Measurements from ENCODE around the gene PDLIM5.
"Not testable (repeated sequence)": the region's sequence is repeated elsewhere in the genome, so short reads cannot be mapped to it uniquely, and the experiment has no call there.

Gene PDLIM5

GRCh38 chr4:94500685-94501084, 48.9 kb downstream of the PDLIM5 start:
- no peak for DNase-seq

- DNase-seq: no peak
Observed at GRCh38 chr4:94504545-94504944, 52.8 kb downstream of the PDLIM5 start.

GRCh38 chr4:94506822-94507221, 55.1 kb downstream of the PDLIM5 start:
- DNase-seq: no peak

- DNase-seq: no peak
Observed at GRCh38 chr4:94507281-94507680, 55.5 kb downstream of the PDLIM5 start.

GRCh38 chr4:94507708-94508107, 56.0 kb downstream of the PDLIM5 start:
- no peak for DNase-seq

GRCh38 chr4:94508296-94508695, 56.6 kb downstream of the PDLIM5 start:
- no peak for DNase-seq

GRCh38 chr4:94508806-94509205, 57.1 kb downstream of the PDLIM5 start:
- DNase-seq: no peak

GRCh38 chr4:94511591-94511990, 59.8 kb downstream of the PDLIM5 start:
- no peak for DNase-seq

GRCh38 chr4:94513532-94513931, 61.8 kb downstream of the PDLIM5 start:
- DNase-seq: not testable (repeated sequence)

GRCh38 chr4:94515365-94515764, 63.6 kb downstream of the PDLIM5 start:
- no peak for DNase-seq

GRCh38 chr4:94516067-94516466, 64.3 kb downstream of the PDLIM5 start:
- no peak for DNase-seq

- no peak for DNase-seq
Observed at GRCh38 chr4:94516999-94517398, 65.3 kb downstream of the PDLIM5 start.

GRCh38 chr4:94517492-94517891, 65.8 kb downstream of the PDLIM5 start:
- no peak for DNase-seq

- no peak for DNase-seq
Observed at GRCh38 chr4:94519019-94519418, 67.3 kb downstream of the PDLIM5 start.

GRCh38 chr4:94519925-94520789, 68.4 kb downstream of the PDLIM5 start:
- DNase-seq: no peak

GRCh38 chr4:94523033-94523580, 71.4 kb downstream of the PDLIM5 start:
- DNase-seq: no peak

- no peak for DNase-seq
Observed at GRCh38 chr4:94523617-94524016, 71.9 kb downstream of the PDLIM5 start.

- no peak for DNase-seq
Observed at GRCh38 chr4:94525993-94526728, 74.4 kb downstream of the PDLIM5 start.

GRCh38 chr4:94527556-94528233, 76.0 kb downstream of the PDLIM5 start:
- DNase-seq: no peak

- no peak for DNase-seq
Observed at GRCh38 chr4:94528792-94529451, 77.2 kb downstream of the PDLIM5 start.

GRCh38 chr4:94530073-94530472, 78.3 kb downstream of the PDLIM5 start:
- DNase-seq: no peak

GRCh38 chr4:94531991-94532789, 80.4 kb downstream of the PDLIM5 start:
- DNase-seq: no peak

Data from NCI-H2081 (cell line).